H54 (cell line): ENCODE measurements around the gene PLXNA2.
A peak's percentile ranks its signal among the peaks of the same experiment; 100 is the strongest.

Experiments used
- DNase-seq: peaks from one replicate; pipeline ENCODE4 v3.0.0; 2011; ENCODE audit warnings: low spot score, mixed read lengths; ENCODE audit not compliant: insufficient read length
- FAIRE-seq: peaks from 3 replicates; lab custom pipeline; 2011; peaks lifted over from hg19 to GRCh38; lab: Jason Lieb, UNC
- POLR2A ChIP-seq: IDR thresholded peaks from 2 replicates; pipeline ENCODE4 v1.6.1; 2011; ENCODE audit warnings: low read depth, mild to moderate bottlenecking, low read length

PLXNA2 gene

GRCh38 chr1:208118841-208119606 is 125.2 kb downstream of the PLXNA2 start:
- TF ChIP-seq POLR2A = no peak
- no peak for FAIRE-seq
- DNase-seq = no peak

DNA sequence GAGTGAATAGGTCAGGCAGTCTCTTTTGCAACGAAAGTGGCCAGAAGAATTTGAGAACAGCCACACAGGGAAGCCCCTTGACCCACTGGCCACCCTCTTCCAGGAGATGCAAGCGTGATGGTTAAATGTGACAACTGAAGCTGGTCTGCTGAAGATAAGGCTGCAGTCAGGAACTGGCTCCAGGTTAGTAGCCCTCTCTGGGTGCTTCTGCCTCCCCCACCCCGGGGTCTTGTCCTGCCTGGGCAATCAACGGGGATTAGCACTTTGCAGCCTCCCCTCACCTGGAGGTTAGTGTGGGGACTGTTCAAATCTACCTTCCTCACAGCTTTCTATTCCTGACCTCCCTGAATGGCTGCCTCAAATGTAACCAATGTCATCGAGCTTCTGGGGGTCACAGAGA is 125.9 kb downstream of the PLXNA2 start:
- no peak for TF ChIP-seq POLR2A
- DNase-seq (no peak), FAIRE-seq (no peak)

DNA sequence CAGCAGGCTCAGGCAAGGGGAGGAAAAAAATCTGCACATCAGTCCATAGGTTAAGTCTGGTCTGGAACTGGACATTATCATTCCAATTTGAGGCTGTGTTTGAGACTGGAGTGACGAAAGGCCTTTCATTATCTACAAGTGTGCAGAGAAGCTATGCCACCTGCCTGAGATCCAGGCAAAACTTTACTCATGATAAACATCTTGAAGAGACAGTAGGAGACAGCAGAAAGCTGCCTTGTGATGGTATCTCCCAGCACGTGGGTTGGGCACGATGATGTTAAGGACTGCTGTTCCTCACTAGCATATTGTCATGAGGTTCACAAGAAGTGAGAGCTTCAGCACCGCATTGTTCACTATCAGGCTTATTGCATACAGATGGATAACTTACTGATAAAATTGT is 126.4 kb downstream of the PLXNA2 start:
- FAIRE-seq (no peak), DNase-seq (no peak)
- no peak for TF ChIP-seq POLR2A

GRCh38 chr1:208117409-208117808 is 126.8 kb downstream of the PLXNA2 start:
- no peak for TF ChIP-seq POLR2A
- no peak for DNase-seq
- no peak for FAIRE-seq

DNA sequence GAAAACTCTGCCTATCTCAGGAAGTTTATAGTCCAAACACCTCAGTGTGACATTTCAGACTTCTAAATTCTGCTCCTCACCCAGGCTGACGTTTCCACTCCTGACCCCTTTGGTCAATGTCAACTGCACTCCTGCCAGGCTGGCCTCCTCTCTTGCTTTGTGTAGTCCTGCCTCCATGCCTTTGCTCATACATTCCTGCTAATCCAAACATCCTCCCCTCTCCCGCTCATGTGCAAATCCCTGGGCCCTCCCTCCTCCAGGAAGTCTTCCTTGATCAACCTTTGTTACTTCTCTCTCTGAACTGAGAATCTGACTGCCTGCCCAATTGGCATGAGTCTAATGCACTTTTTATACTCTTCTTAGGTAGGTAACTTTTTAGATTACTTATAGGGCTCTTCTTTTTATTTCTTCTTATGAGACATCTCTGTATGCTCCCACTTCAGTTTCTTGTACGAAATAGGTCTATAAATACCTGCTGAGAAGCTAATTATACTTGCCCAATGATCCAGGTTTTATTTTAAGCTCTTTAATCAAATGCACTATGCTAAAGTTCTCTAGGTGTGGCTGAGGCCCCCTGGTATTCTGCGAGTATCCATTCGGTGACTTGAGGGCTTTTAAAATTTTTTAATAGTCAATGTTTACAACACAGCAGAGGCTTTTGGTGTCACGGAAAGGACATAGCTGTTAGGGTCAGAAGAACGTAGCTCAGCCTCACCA is 128.1 kb downstream of the PLXNA2 start:
- DNase-seq (no peak), FAIRE-seq (no peak)
- TF ChIP-seq POLR2A = no peak

GRCh38 chr1:208113011-208113410 is 131.2 kb downstream of the PLXNA2 start:
- no peak for FAIRE-seq
- no peak for DNase-seq
- no peak for TF ChIP-seq POLR2A

DNA sequence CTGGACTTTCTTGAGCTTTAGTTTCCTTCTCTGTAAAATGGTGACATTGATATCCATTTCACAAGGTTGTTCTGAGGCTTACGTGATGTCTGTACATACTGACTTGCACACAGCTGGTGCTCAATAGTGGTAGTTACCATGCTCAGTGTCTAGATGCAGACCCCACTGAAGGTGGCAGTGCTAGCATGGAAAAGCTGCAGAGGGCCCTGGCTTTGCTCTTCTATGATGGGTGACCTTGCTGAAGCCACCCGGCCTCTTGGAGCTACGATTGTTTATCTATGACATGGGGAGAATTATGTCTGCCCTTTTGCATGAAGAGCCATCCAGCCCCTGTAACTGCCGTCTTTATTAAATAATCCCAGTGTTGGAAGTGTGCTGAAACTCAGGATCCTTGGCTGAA is 131.8 kb downstream of the PLXNA2 start:
- DNase-seq (no peak), FAIRE-seq (no peak)
- no peak for TF ChIP-seq POLR2A

DNA sequence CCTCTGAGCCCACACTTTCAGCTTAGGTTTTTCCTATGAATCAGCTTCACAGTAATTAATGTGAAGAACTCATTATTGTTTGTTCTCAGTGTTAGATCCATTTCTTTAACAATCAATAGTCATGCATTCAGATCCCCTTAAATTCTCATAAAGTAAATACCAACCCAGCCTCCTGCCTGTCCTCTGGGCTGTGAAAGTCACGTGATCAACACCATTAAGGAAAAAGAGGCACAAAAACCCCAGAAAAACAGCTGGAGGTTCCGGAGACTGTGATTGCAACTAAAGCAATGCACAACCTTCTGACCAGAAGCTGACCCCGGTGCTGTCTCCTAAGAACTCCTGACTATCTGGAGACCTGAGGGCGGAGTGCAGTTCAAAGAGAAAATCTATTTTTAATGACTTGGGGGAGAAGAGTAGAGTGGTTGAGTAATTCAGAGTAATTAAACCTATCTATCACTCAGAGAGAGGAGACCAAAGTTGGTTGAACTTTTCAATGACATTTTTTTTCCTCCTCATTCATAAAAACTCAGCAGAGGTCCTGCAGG is 132.5 kb downstream of the PLXNA2 start:
- DNase-seq (no peak), FAIRE-seq (no peak)
- no peak for TF ChIP-seq POLR2A

GRCh38 chr1:208110296-208110695 is 133.9 kb downstream of the PLXNA2 start:
- no peak for TF ChIP-seq POLR2A
- FAIRE-seq (no peak), DNase-seq (no peak)

GRCh38 chr1:208108646-208109330 is 135.4 kb downstream of the PLXNA2 start:
- TF ChIP-seq POLR2A = no peak
- FAIRE-seq (no peak), DNase-seq (no peak)

- FAIRE-seq (no peak), DNase-seq (peak; percentile 57)
- TF ChIP-seq POLR2A = no peak
Observed at GRCh38 chr1:208108213-208108608, 136.0 kb downstream of the PLXNA2 start.

DNA sequence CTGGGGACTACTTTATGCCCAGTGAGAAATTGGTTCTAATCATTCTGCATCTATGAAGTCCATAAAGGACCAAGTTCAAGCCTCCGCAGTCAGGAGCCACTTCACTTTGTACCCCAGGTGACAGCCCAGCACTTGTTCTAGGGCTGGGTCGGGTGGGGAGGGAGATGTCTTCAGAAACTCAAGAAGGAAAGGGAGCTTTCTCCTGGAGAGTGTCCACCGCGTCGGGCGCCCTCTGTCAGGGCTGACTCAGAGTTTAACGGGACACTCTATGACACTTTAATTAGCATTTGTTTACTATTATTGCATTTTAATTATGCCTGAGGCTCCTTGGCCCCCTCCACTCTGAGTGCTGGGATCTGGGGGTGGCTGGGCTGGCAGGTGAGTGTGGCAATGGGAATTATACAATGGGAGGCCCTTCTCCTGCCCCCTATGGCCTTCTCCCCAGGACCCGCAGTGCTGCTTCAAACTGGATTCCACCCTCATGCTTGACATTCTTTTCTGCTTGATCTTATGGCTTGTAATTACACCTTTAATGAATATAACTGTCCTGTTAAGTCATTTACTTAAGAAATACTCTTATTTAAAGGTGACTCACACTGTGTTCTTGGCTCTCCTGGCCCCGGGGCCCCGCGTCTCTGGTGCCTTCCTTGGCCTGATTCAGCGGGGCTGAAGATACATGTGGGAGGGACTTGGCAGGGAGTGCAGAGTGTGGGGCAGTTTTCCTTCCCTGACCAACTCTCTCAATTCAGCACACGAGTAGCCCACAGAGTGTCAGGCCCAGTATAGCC is 136.6 kb downstream of the PLXNA2 start:
- peak; percentile 76 for DNase-seq
- no peak for TF ChIP-seq POLR2A

GRCh38 chr1:208106218-208106617 is 138.0 kb downstream of the PLXNA2 start:
- TF ChIP-seq POLR2A = no peak
- FAIRE-seq (no peak), DNase-seq (no peak)

More for the DNA sequence above, 136.6 kb downstream of the PLXNA2 start:
- no peak for FAIRE-seq
